Cardiac fibroblast (primary cell): Measurements from ENCODE around the gene RBM48.
A peak's percentile ranks its signal among the peaks of the same experiment; 100 is the strongest.

Experiments
- DNase-seq, 2 donors: peaks; one replicate each; pipeline versions ENCODE4 v3.0.0 to v3.0.0-alpha.2; 2010; ENCODE audit warnings: low read depth in 2 of 2
- H3K4me3 ChIP-seq, 2 donors: replicated peaks in 1 of 2; 1 replicate in 1 of 2; 2 replicates in 1 of 2; pipeline ENCODE4 v1.5.1; 2011; ENCODE audit warnings: low read depth in 2 of 2, low read length in 2 of 2, mild to moderate bottlenecking in 2 of 2, moderate library complexity in 1 of 2
- CTCF ChIP-seq: IDR thresholded peaks from one replicate; pipeline ENCODE4 v1.5.1; 2011; ENCODE audit warnings: low read depth, mild to moderate bottlenecking, low read length, inconsistent platforms

RBM48 gene

GRCh38 chr7:92567460-92567859 lies 38.9 kb downstream of the RBM48 start:
- no peak for TF ChIP-seq CTCF
- DNase-seq: peak in 1 of 2 donors; percentile 96
- no peak overlapping the region for H3K4me3 ChIP-seq

- peak; percentile 47 to 49 for DNase-seq
- TF ChIP-seq CTCF: no peak
- no peak overlapping the region for H3K4me3 ChIP-seq
Observed at GRCh38 chr7:92569137-92569536, 40.5 kb downstream of the RBM48 start.

GRCh38 chr7:92576296-92576695 lies 47.7 kb downstream of the RBM48 start:
- TF ChIP-seq CTCF: no peak
- H3K4me3 ChIP-seq: no peak overlapping the region
- no peak for DNase-seq

- H3K4me3 ChIP-seq: no peak overlapping the region
- no peak for DNase-seq
- no peak for TF ChIP-seq CTCF
Observed at GRCh38 chr7:92582948-92583347, 54.4 kb downstream of the RBM48 start.

GRCh38 chr7:92584953-92585352 lies 56.4 kb downstream of the RBM48 start:
- H3K4me3 ChIP-seq: no peak overlapping the region
- TF ChIP-seq CTCF: no peak
- peak; percentile 13 to 49 for DNase-seq

GRCh38 chr7:92586403-92586802 lies 57.8 kb downstream of the RBM48 start:
- no peak overlapping the region for H3K4me3 ChIP-seq
- TF ChIP-seq CTCF: no peak
- DNase-seq: peak; percentile 24 to 52

GRCh38 chr7:92586841-92587240 lies 58.2 kb downstream of the RBM48 start:
- no peak for DNase-seq
- H3K4me3 ChIP-seq: no peak overlapping the region
- no peak for TF ChIP-seq CTCF
